GM23338 (cell line): ENCODE results near the gene NOL3. TPM values are rescaled to one million over a fixed set of nuclear protein-coding genes. Genes with fewer than 3 reads are reported as not detected.

Experiments used
- ATAC-seq: fragments of 200-7000 bp; cut with Tn5 transposase; 3 replicates; pipeline ENCODE4 v1.9.1; 2020
- DNase-seq: peaks from one replicate; pipeline ENCODE4 v3.0.0-alpha.2; 2015; ENCODE audit warnings: low spot score
- H2AFZ ChIP-seq: fragments of 200-600 bp; sonication (generic); 2 replicates; pipeline ENCODE4 v1.8.0; 2016; ENCODE audit warnings: antibody characterized with exemption, mild to moderate bottlenecking, moderate library complexity
- H3F3A ChIP-seq: fragments of 200-600 bp; sonication (generic); replicated peaks from 2 replicates; pipeline ENCODE4 v1.8.0; 2017; ENCODE audit warnings: antibody characterized with exemption, mixed run types, low read depth
- H3K27ac ChIP-seq: fragments of 200-600 bp; sonication (generic); 2 replicates; pipeline ENCODE4 v1.6.1; 2016; ENCODE audit warnings: low read depth
- H3K27me3 ChIP-seq: fragments of 200-600 bp; sonication (generic); 2 replicates; pipeline ENCODE4 v1.8.0; 2016; ENCODE audit warnings: mild to moderate bottlenecking, mixed run types, moderate library complexity; ENCODE audit not compliant: insufficient read depth
- H3K36me3 ChIP-seq: fragments of 200-600 bp; sonication (generic); 2 replicates; pipeline ENCODE4 v1.8.0; 2016; ENCODE audit warnings: mild to moderate bottlenecking; ENCODE audit not compliant: insufficient read depth
- H3K4me1 ChIP-seq: fragments of 200-600 bp; sonication (generic); 2 replicates; pipeline ENCODE4 v1.8.0; 2016; ENCODE audit warnings: mild to moderate bottlenecking, moderate library complexity; ENCODE audit not compliant: insufficient read depth
- H3K4me2 ChIP-seq: fragments of 200-600 bp; sonication (generic); 2 replicates; pipeline ENCODE4 v1.7.1; 2017; ENCODE audit warnings: mixed run types
- H3K4me3 ChIP-seq: fragments of 200-600 bp; sonication (generic); 2 replicates; pipeline ENCODE4 v1.6.1; 2016; ENCODE audit warnings: mixed run types
- H3K79me2 ChIP-seq: fragments of 200-600 bp; sonication (generic); replicated peaks from 2 replicates; pipeline ENCODE4 v1.8.0; 2017; ENCODE audit warnings: mild to moderate bottlenecking; ENCODE audit not compliant: insufficient read depth
- H3K9me2 ChIP-seq: fragments of 200-600 bp; sonication (generic); 2 replicates; pipeline ENCODE4 v1.8.0; 2017; ENCODE audit not compliant: insufficient read depth
- H4K20me1 ChIP-seq: fragments of 200-600 bp; sonication (generic); replicated peaks from 2 replicates; pipeline ENCODE4 v1.8.0; 2017; ENCODE audit warnings: mild to moderate bottlenecking; ENCODE audit not compliant: insufficient read depth
- H3K27ac Mint-ChIP-seq: 2 replicates; pipeline ENCODE4 v1.8.0; 2020; ENCODE audit warnings: inconsistent platforms, mild to moderate bottlenecking, moderate library complexity, mixed read lengths
- H3K27me3 Mint-ChIP-seq: 3 replicates; pipeline ENCODE4 v1.8.0; 2022; ENCODE audit warnings: low read depth, mild to moderate bottlenecking, moderate library complexity, mixed read lengths, inconsistent platforms; ENCODE audit not compliant: insufficient read depth, poor library complexity
- H3K36me3 Mint-ChIP-seq: 3 replicates; pipeline ENCODE4 v1.8.0; 2021; ENCODE audit warnings: low read depth, mild to moderate bottlenecking, inconsistent platforms, moderate library complexity, mixed read lengths
- H3K4me1 Mint-ChIP-seq: 3 replicates; pipeline ENCODE4 v1.8.0; 2020; ENCODE audit warnings: mild to moderate bottlenecking, inconsistent platforms, mixed read lengths
- H3K4me3 Mint-ChIP-seq: 3 replicates; pipeline ENCODE4 v1.8.0; 2021; ENCODE audit warnings: moderate library complexity, mild to moderate bottlenecking, inconsistent platforms, mixed read lengths
- H3K9me3 Mint-ChIP-seq: 3 replicates; pipeline ENCODE4 v1.8.0; 2020; ENCODE audit warnings: moderate library complexity, mild to moderate bottlenecking, inconsistent platforms, mixed read lengths
- CREB1 ChIP-seq: fragments of 250-450 bp; sonication (Bioruptor Pico); IDR thresholded peaks from 2 replicates; pipeline ENCODE4 v1.5.0; 2020; ENCODE audit warnings: low read depth, mild to moderate bottlenecking, moderate library complexity
- ETS1 ChIP-seq: IDR thresholded peaks from 2 replicates; pipeline ENCODE4 v1.6.1; 2016; ENCODE audit warnings: antibody characterized with exemption
- EZH2 ChIP-seq: fragments of 200-600 bp; sonication (generic); IDR thresholded peaks from one replicate; pipeline ENCODE4 v1.8.0; 2017; ENCODE audit warnings: antibody characterized with exemption, mild to moderate bottlenecking, low read depth; ENCODE audit not compliant: unreplicated experiment
- EZH2phosphoT487 ChIP-seq: fragments of 200-600 bp; sonication (generic); IDR thresholded peaks from one replicate; pipeline ENCODE4 v1.8.1; 2018; ENCODE audit warnings: antibody characterized with exemption; ENCODE audit not compliant: unreplicated experiment
- NANOG ChIP-seq: IDR thresholded peaks from 2 replicates; pipeline ENCODE4 v1.6.1; 2016; ENCODE audit warnings: antibody characterized with exemption, borderline replicate concordance
- POLR2AphosphoS5 ChIP-seq: IDR thresholded peaks from 2 replicates; pipeline ENCODE4 v1.6.1; 2016; ENCODE audit warnings: antibody characterized with exemption, low read depth
- STAT1 ChIP-seq: IDR thresholded peaks from one replicate; pipeline ENCODE4 v1.6.1; 2016; ENCODE audit warnings: antibody characterized with exemption; ENCODE audit not compliant: unreplicated experiment
- ZNF331 ChIP-seq: fragments of 250-450 bp; sonication (Bioruptor Pico); IDR thresholded peaks from 2 replicates; pipeline ENCODE4 v1.5.0; 2020; ENCODE audit warnings: low read depth, mild to moderate bottlenecking, moderate library complexity
- ZNF462 ChIP-seq: fragments of 250-450 bp; sonication (Bioruptor Pico); IDR thresholded peaks from 2 replicates; pipeline ENCODE4 v1.5.0; 2020; ENCODE audit warnings: mild to moderate bottlenecking, moderate library complexity
- polyA plus RNA-seq: library from polyadenylated mRNA; unstranded; fragments of >200 nt; fragmentation: Nextera tagmentation; extraction: Ambion mirVana; gene quantifications from 2 replicates; pipeline ENCODE4 v1.2.1, GENCODE V29; 2016
- total RNA-seq: library from RNA; depleted of rRNA; stranded (reverse); fragments of >200 nt; shearing (Covaris generic); gene quantifications from 2 replicates; pipeline ENCODE4 v1.2.3, GENCODE V29; 2014

The NOL3 gene
- total and polyA plus RNA-seq, 2 experiments from 2014 or later: 3.3 to 4.0 TPM

- no peak for TF ChIP-seq ZNF462
- no peak for TF ChIP-seq STAT1
- no peak for TF ChIP-seq ZNF331 (CRISPR knock-in tag)
- no peak for TF ChIP-seq NANOG
- no peak for TF ChIP-seq POLR2AphosphoS5
- no peak for TF ChIP-seq ETS1
These were observed 32.1 kb downstream of the NOL3 start (continued) for GRCh38 chr16:67202426-67202825.

GRCh38 chr16:67202956-67203493 is 32.7 kb downstream of the NOL3 start:
- TF ChIP-seq POLR2AphosphoS5 (no peak), EZH2phosphoT487 (no peak), NANOG (no peak), CREB1 (CRISPR knock-in tag) (no peak), EZH2 (no peak), ZNF331 (CRISPR knock-in tag) (no peak)
- Histone ChIP-seq H3F3A (peaks cover 7% of the 10 kb centered on the region; the same call in 1 of the 2 replicates), H3K4me3 (no peak overlapping the region), H3K9me2 (no peaks in the 10 kb centered on the region), H3K27ac (no peak overlapping the region), H3K4me2 (no peak overlapping the region), H4K20me1 (no peaks in the 10 kb centered on the region; the same call in 1 of the 2 replicates), H3K36me3 (no peaks in the 10 kb centered on the region), H3K79me2 (no peaks in the 10 kb centered on the region), H3K27me3 (no peaks in the 10 kb centered on the region), H2AFZ (no peak overlapping the region), H3K4me1 (peaks cover 9% of the 10 kb centered on the region)
- H3K36me3 Mint-ChIP-seq: peaks cover 10% of the 10 kb centered on the region; the same call in 2 of the 3 replicates
- no peaks in the 10 kb centered on the region for H3K9me3 Mint-ChIP-seq
- peaks cover 15% of the 10 kb centered on the region for H3K27me3 Mint-ChIP-seq
- peaks cover 11% of the 10 kb centered on the region for H3K4me1 Mint-ChIP-seq
- H3K27ac Mint-ChIP-seq: no peak overlapping the region
- DNase-seq (no peak), ATAC-seq (no peak)
- H3K4me3 Mint-ChIP-seq: no peak overlapping the region
